GM12892 (cell line): Measurements from ENCODE around the gene IGF2BP1.
"Not testable (repeated sequence)": the region's sequence is repeated elsewhere in the genome, so short reads cannot be mapped to it uniquely, and the experiment has no call there.

Source experiments
- DNase-seq: peaks from one replicate; pipeline ENCODE4 v3.0.0; 2011; ENCODE audit not compliant: insufficient read length
- FAIRE-seq: peaks from 2 replicates; lab custom pipeline; 2011; peaks lifted over from hg19 to GRCh38; lab: Jason Lieb, UNC
- POLR2A ChIP-seq: IDR thresholded peaks from 2 replicates; pipeline ENCODE4 v1.6.1; 2011; ENCODE audit warnings: low read depth, low read length, control low read depth
- POLR2AphosphoS5 ChIP-seq: IDR thresholded peaks from 2 replicates; pipeline ENCODE4 v1.6.1; 2011; ENCODE audit warnings: low read depth, low read length, control low read depth
- TAF1 ChIP-seq: IDR thresholded peaks from 2 replicates; pipeline ENCODE4 v1.6.1; 2011; ENCODE audit warnings: low read depth, mild to moderate bottlenecking, control low read depth, low read length, borderline replicate concordance

IGF2BP1 gene

DNA sequence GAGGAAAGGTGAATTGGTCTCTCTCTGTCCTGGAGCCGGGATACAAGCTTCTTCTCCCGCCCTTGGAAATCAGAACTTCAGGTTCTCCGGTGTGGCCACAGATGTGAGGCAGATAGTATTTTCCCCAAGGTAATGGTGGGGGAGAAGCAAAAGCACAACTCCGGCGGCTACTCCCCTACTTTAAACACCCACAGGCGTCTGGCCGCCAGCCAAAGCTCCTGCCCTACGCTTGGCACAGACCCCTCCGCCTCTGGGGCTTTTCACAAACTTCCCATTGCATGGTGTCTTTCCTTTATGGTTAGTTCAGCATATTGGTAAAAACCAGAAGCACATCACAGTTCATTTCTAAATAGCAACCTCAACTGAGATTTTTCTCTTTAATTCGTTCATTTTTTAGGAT is 95.9 kb downstream of the IGF2BP1 start:
- DNase-seq (no peak), FAIRE-seq (no peak)
- TF ChIP-seq POLR2AphosphoS5 (no peak), TAF1 (no peak), POLR2A (no peak)

DNA sequence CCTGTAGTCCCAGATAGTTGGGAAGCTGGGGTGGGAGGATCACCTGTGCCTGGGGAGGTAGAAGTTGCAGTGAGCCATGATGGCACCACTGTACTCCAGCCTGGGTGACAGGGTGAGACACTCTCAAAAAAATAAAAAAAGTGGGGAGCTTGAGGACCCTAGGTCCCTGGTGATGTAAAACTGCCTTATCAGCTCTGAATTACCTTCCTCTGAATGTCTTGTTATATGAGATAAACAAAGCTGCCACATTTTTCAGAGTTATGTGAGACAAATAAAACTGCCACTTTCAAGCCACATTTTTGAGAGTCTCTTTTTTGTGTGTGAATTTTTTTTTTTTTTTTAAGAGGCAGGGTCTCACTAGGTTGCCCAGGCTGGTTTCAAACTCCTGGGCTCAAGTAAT is 103.4 kb downstream of the IGF2BP1 start:
- DNase-seq (no peak), FAIRE-seq (no peak)
- TF ChIP-seq POLR2AphosphoS5 = no peak
- TF ChIP-seq POLR2A = no peak
- no peak for TF ChIP-seq TAF1

GRCh38 chr17:49101054-49101534 is 103.9 kb downstream of the IGF2BP1 start:
- no peak for FAIRE-seq
- DNase-seq = no peak
- TF ChIP-seq POLR2AphosphoS5 (no peak), POLR2A (no peak), TAF1 (no peak)

DNA sequence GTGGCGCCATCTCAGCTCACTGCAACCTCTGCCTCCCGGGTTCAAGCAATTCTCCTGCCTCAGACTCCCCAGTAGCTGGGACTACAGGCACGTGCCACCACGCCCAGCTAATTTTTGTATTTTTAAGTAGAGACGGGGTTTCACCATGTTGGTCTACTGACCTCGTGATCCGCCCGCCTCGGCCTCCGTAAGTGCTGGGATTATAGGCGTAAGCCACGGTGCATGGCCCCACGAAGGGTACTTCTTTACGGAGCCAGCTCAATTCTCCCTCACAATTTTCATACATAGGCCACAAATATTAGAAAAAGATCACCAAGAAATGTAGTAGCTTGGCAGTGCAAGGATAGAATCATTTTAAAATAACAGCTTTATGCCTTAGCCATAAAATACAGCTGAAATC is 106.2 kb downstream of the IGF2BP1 start:
- not testable (repeated sequence) for DNase-seq, FAIRE-seq

DNA sequence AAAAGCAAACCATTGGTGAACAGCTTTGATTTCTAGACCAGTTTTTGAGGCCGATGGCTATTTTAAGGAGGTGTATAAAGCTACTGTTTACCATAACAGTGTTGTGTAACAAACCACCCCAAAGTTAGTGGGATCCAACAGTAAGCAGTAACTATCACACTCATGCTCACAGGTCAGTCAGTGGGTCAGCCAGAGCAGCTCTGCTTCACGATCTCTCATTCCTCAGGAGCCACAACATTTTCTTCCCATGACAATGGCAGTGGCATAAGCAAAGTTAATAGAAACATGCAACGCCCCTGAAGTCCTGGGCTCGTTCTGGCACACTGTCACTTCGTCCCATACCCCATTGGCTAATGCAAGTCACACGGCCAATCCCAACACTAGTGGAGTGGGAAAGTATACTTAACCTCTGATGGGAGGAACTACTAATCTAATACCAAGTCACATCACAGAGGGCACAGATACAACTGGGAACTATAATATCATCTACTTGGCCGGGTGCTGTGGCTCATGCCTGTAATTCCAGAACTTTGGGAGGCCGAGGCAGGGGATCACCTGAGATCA is 107.4 kb downstream of the IGF2BP1 start:
- DNase-seq (no peak), FAIRE-seq (no peak)
- TF ChIP-seq POLR2AphosphoS5 (no peak), POLR2A (no peak), TAF1 (no peak)
